Measurements from ENCODE around the gene TMEM109.
A peak's percentile ranks its signal among the peaks of the same experiment; 100 is the strongest.

TMEM109 gene

GRCh38 chr11:60870733-60871377 is 43.1 kb upstream of the TMEM109 start:
- Histone ChIP-seq H3K4me2 (ENCODE audit: insufficient read depth, low read length, poor library complexity, severe bottlenecking) (no peak overlapping the region), H3K4me1 (ENCODE audit: control insufficient read depth in 2 of 2, insufficient read depth in 1 of 2, low read depth in 1 of 2, low read length in 2 of 2) (peaks cover 0 to 1% of the 10 kb centered on the region in 2 donors), H4K91ac (ENCODE audit: low read depth, low read length, poor library complexity) (peak overlapping the region; percentile 62), H3K9ac (ENCODE audit: low read depth, low read length, poor library complexity) (no peak overlapping the region), H3K4me3 (ENCODE audit: low read length in 2 of 2) (no peak overlapping the region), H3K18ac (ENCODE audit: low read length) (peak overlapping the region; percentile 13), H3K79me1 (ENCODE audit: low read depth, low read length) (no peaks in the 10 kb centered on the region), H3K23ac (ENCODE audit: low read depth, low read length, poor library complexity) (peak overlapping the region; percentile 83), H2AK5ac (ENCODE audit: low read depth, low read length) (peak overlapping the region; percentile 82), H3K27me3 (ENCODE audit: control insufficient read depth in 3 of 3, insufficient read depth in 3 of 3, low read depth in 1 of 3, low read length in 3 of 3) (peaks cover 0 to 5% (median 0%) of the 10 kb centered on the region in 3 experiments), H2BK5ac (ENCODE audit: low read length) (no peak overlapping the region), H3K14ac (ENCODE audit: low read length) (no peak overlapping the region), H4K8ac (ENCODE audit: low read depth, low read length) (no peak overlapping the region), H2BK120ac (ENCODE audit: low read depth, low read length) (no peak overlapping the region), H2AFZ (ENCODE audit: low read length) (no peak overlapping the region), H3K9me3 (replicated peaks in 1 of 2; ENCODE audit: control insufficient read depth in 2 of 2, insufficient read depth in 1 of 2, low read depth in 1 of 2, low read length in 2 of 2) (no peaks in the 10 kb centered on the region), H2BK12ac (ENCODE audit: low read length) (no peak overlapping the region), H2BK15ac (ENCODE audit: low read length) (no peak overlapping the region), H3K27ac (replicated peaks; ENCODE audit: low read length) (no peak overlapping the region), H3K36me3 (replicated peaks in 1 of 2; ENCODE audit: control insufficient read depth in 2 of 2, insufficient read depth in 2 of 2, low read length in 2 of 2) (peaks cover 3 to 5% of the 10 kb centered on the region in 2 donors), H3K4ac (ENCODE audit: low read length) (peak overlapping the region; percentile 2)
- DNase-seq (ENCODE audit: low spot score): no peak
- no CpG with 5 or more reads among the region's 13 CpGs for WGBS, 2 donors (ENCODE audit: extremely low coverage in 2 of 2, insufficient read length in 2 of 2, insufficient replicate concordance in 1 of 2)

- no peak overlapping the region for H3K18ac ChIP-seq (ENCODE audit: low read length)
- no peak overlapping the region for H3K9ac ChIP-seq (ENCODE audit: low read depth, low read length, poor library complexity)
- no peak overlapping the region for H3K14ac ChIP-seq (ENCODE audit: low read length)
- no peak overlapping the region for H2BK5ac ChIP-seq (ENCODE audit: low read length)
- peak overlapping the region; percentile 82 for H2AK5ac ChIP-seq (ENCODE audit: low read depth, low read length)
- peaks cover 0 to 1% of the 10 kb centered on the region in 2 donors for H3K4me1 ChIP-seq (ENCODE audit: control insufficient read depth in 2 of 2, insufficient read depth in 1 of 2, low read depth in 1 of 2, low read length in 2 of 2)
- H3K36me3 ChIP-seq (replicated peaks in 1 of 2; ENCODE audit: control insufficient read depth in 2 of 2, insufficient read depth in 2 of 2, low read length in 2 of 2): peaks cover 3 to 5% of the 10 kb centered on the region in 2 donors
- no peak overlapping the region for H3K4me3 ChIP-seq (ENCODE audit: low read length in 2 of 2)
- no peaks in the 10 kb centered on the region for H3K9me3 ChIP-seq (replicated peaks in 1 of 2; ENCODE audit: control insufficient read depth in 2 of 2, insufficient read depth in 1 of 2, low read depth in 1 of 2, low read length in 2 of 2)
- no peak overlapping the region for H2BK15ac ChIP-seq (ENCODE audit: low read length)
- H4K8ac ChIP-seq (ENCODE audit: low read depth, low read length): no peak overlapping the region
- no peak overlapping the region for H2BK120ac ChIP-seq (ENCODE audit: low read depth, low read length)
- peaks cover 0 to 5% (median 0%) of the 10 kb centered on the region in 3 experiments for H3K27me3 ChIP-seq (ENCODE audit: control insufficient read depth in 3 of 3, insufficient read depth in 3 of 3, low read depth in 1 of 3, low read length in 3 of 3)
- no CpG with 5 or more reads among the region's 7 CpGs for WGBS, 2 donors (ENCODE audit: extremely low coverage in 2 of 2, insufficient read length in 2 of 2, insufficient replicate concordance in 1 of 2)
- H2BK12ac ChIP-seq (ENCODE audit: low read length): no peak overlapping the region
- H3K23ac ChIP-seq (ENCODE audit: low read depth, low read length, poor library complexity): no peak overlapping the region
- H3K79me1 ChIP-seq (ENCODE audit: low read depth, low read length): no peaks in the 10 kb centered on the region
- H2AFZ ChIP-seq (ENCODE audit: low read length): no peak overlapping the region
- DNase-seq (ENCODE audit: low spot score): no peak
- no peak overlapping the region for H3K27ac ChIP-seq (replicated peaks; ENCODE audit: low read length)
- no peak overlapping the region for H3K4me2 ChIP-seq (ENCODE audit: insufficient read depth, low read length, poor library complexity, severe bottlenecking)
- H4K91ac ChIP-seq (ENCODE audit: low read depth, low read length, poor library complexity): no peak overlapping the region
- H3K4ac ChIP-seq (ENCODE audit: low read length): peak overlapping the region; percentile 2
These were observed 42.4 kb upstream of the TMEM109 start for GRCh38 chr11:60871378-60872061.

GRCh38 chr11:60872124-60872960 is 41.6 kb upstream of the TMEM109 start:
- peaks cover 3 to 5% of the 10 kb centered on the region in 2 donors for H3K36me3 ChIP-seq (replicated peaks in 1 of 2; ENCODE audit: control insufficient read depth in 2 of 2, insufficient read depth in 2 of 2, low read length in 2 of 2)
- no peak overlapping the region for H3K23ac ChIP-seq (ENCODE audit: low read depth, low read length, poor library complexity)
- no peak overlapping the region for H2BK120ac ChIP-seq (ENCODE audit: low read depth, low read length)
- no peak overlapping the region for H3K4me2 ChIP-seq (ENCODE audit: insufficient read depth, low read length, poor library complexity, severe bottlenecking)
- no peak overlapping the region for H3K18ac ChIP-seq (ENCODE audit: low read length)
- H2AK5ac ChIP-seq (ENCODE audit: low read depth, low read length): no peak overlapping the region
- H2AFZ ChIP-seq (ENCODE audit: low read length): no peak overlapping the region
- peak overlapping the region; percentile 27 for H3K9ac ChIP-seq (ENCODE audit: low read depth, low read length, poor library complexity)
- no peak overlapping the region for H2BK5ac ChIP-seq (ENCODE audit: low read length)
- no peak overlapping the region for H2BK15ac ChIP-seq (ENCODE audit: low read length)
- peaks cover 0 to 1% of the 10 kb centered on the region in 2 donors for H3K4me1 ChIP-seq (ENCODE audit: control insufficient read depth in 2 of 2, insufficient read depth in 1 of 2, low read depth in 1 of 2, low read length in 2 of 2)
- DNase-seq (ENCODE audit: low spot score): no peak
- no peak overlapping the region for H3K4me3 ChIP-seq (ENCODE audit: low read length in 2 of 2)
- no peak overlapping the region for H3K27ac ChIP-seq (replicated peaks; ENCODE audit: low read length)
- H3K27me3 ChIP-seq (ENCODE audit: control insufficient read depth in 3 of 3, insufficient read depth in 3 of 3, low read depth in 1 of 3, low read length in 3 of 3): peaks cover 0 to 3% (median 0%) of the 10 kb centered on the region in 3 experiments
- WGBS, 2 donors (ENCODE audit: extremely low coverage in 2 of 2, insufficient read length in 2 of 2, insufficient replicate concordance in 1 of 2): no CpG with 5 or more reads among the region's 6 CpGs
- no peak overlapping the region for H4K91ac ChIP-seq (ENCODE audit: low read depth, low read length, poor library complexity)
- no peak overlapping the region for H3K4ac ChIP-seq (ENCODE audit: low read length)
- peak overlapping the region; percentile 39 for H3K14ac ChIP-seq (ENCODE audit: low read length)
- no peak overlapping the region for H2BK12ac ChIP-seq (ENCODE audit: low read length)
- H3K79me1 ChIP-seq (ENCODE audit: low read depth, low read length): no peaks in the 10 kb centered on the region
- H3K9me3 ChIP-seq (replicated peaks in 1 of 2; ENCODE audit: control insufficient read depth in 2 of 2, insufficient read depth in 1 of 2, low read depth in 1 of 2, low read length in 2 of 2): no peaks in the 10 kb centered on the region
- no peak overlapping the region for H4K8ac ChIP-seq (ENCODE audit: low read depth, low read length)

All from neuronal stem cell (in vitro differentiated cells).